ENCODE data around the gene TAF13. TPM values are rescaled to one million over a fixed set of nuclear protein-coding genes. Genes with fewer than 3 reads are reported as not detected.

Gene TAF13
- total and polyA plus RNA-seq, 2 of the 4 experiments (the other 2 are of a cell fraction) = 13.1 to 42.5 TPM

DNA sequence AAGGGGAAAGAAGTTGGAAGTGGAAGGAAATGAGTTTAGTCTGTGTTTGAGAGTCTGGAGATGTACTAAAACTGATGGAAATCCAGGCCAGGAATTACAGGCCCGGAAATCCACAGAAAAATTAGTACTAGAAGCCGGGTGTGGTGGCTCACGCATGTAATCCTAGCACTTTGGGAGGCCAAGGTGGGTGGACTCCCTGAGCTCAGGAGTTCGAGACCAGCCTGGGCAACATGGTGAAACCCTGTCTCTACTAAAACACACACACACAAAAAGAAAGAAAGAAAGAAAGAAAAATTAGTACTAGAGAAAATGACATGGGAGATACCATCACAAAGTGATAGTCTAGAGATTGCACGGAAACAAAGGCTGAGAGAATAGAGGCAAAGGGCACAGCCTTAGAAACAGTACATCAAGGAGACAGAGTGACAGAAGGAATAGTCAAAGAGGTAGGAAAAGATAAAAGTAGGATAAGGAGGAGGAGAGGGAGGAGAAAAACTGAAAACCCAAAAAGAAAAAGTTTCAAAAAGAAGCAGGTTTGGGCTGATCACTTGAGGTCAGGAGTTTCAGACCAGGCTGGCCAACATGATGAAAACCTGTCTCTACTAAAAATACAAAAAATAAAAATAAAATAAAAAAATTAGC is 4.8 kb upstream of the TAF13 start:
- DNase-seq = no peak

More for the DNA sequence above, 4.8 kb upstream of the TAF13 start:
- POLR2A ChIA-PET (ENCODE audit: unreplicated experiment) = no interaction called here
- intact Hi-C loops (cut with micrococcal nuclease) (no loop called here), dilution Hi-C loops (cut with HindIII; ENCODE audit: low sequenced_read_pairs, unreplicated experiment) (no loop called here), in situ Hi-C loops (cut with MboI; ENCODE audit: low sequenced_read_pairs) (no loop called here)
- Histone ChIP-seq H2BK20ac (ENCODE audit: low read depth, low read length) (no peak overlapping the region), H3K9ac (ENCODE audit: low read depth, low read length) (no peak overlapping the region), H3K79me1 (ENCODE audit: low read depth in 1 of 2, low read length in 2 of 2) (peaks cover 2 to 3% of the 10 kb centered on the region in 2 experiments; a peak in 3 of 4 replicates), H3K27me3 (ENCODE audit: control insufficient read depth, insufficient read depth, low read length) (no peaks in the 10 kb centered on the region), H3K56ac (ENCODE audit: extremely low read depth, insufficient read depth, low read length) (no peak overlapping the region), H4K8ac (ENCODE audit: low read depth in 2 of 2, low read length in 2 of 2) (no peak overlapping the region), H2BK5ac (ENCODE audit: low read depth, low read length, poor library complexity, severe bottlenecking) (no peak overlapping the region), H2BK15ac (ENCODE audit: low read depth, low read length) (no peak overlapping the region), H3K14ac (replicated peaks; ENCODE audit: low read depth, low read length) (no peak overlapping the region), H2AK9ac (replicated peaks; ENCODE audit: low read depth, low read length, poor library complexity) (no peak overlapping the region), H2BK120ac (ENCODE audit: low read depth, low read length) (no peak overlapping the region), H3K18ac (ENCODE audit: low read depth, low read length) (no peak overlapping the region), H3K4ac (ENCODE audit: low read depth, low read length) (no peak overlapping the region), H3K9me3 (ENCODE audit: control insufficient read depth, insufficient read depth, low read length) (no peaks in the 10 kb centered on the region), H3K4me1 (ENCODE audit: control insufficient read depth, insufficient read depth, low read length) (no peaks in the 10 kb centered on the region), H4K5ac (ENCODE audit: low read depth, low read length) (no peak overlapping the region), H3K4me3 (ENCODE audit: insufficient read depth, low read depth, low read length) (no peak overlapping the region), H2AFZ (replicated peaks; ENCODE audit: low read length, poor library complexity) (no peak overlapping the region), H3K23ac (ENCODE audit: low read depth, low read length) (no peak overlapping the region), H4K20me1 (ENCODE audit: insufficient read depth, low read length) (no peaks in the 10 kb centered on the region), H3K4me2 (ENCODE audit: low read depth, low read length) (no peak overlapping the region), H3K27ac (ENCODE audit: insufficient read depth, low read length) (no peak overlapping the region), H2AK5ac (ENCODE audit: low read depth, low read length) (no peak overlapping the region), H3K36me3 (ENCODE audit: control insufficient read depth, insufficient read depth, low read length) (no peaks in the 10 kb centered on the region), H4K91ac (ENCODE audit: insufficient read depth, low read depth, low read length) (no peak overlapping the region), H3K9me1 (ENCODE audit: insufficient read depth, low read length) (no peaks in the 10 kb centered on the region)
- no peak for ATAC-seq (ENCODE audit: low read depth)
- 100% methylated on average over 1 of the region's 5 CpGs; no CpG with 5 or more reads in 1 of the 2 experiments for WGBS, 2 experiments (ENCODE audit: extremely low coverage in 2 of 2, insufficient read length in 1 of 2)
- TF ChIP-seq, protein P1, sequence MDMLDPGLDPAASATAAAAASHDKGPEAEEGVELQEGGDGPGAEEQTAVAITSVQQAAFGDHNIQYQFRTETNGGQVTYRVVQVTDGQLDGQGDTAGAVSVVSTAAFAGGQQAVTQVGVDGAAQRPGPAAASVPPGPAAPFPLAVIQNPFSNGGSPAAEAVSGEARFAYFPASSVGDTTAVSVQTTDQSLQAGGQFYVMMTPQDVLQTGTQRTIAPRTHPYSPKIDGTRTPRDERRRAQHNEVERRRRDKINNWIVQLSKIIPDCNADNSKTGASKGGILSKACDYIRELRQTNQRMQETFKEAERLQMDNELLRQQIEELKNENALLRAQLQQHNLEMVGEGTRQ (IDR thresholded peaks at IDR 0.05; ENCODE audit: low read depth, low read length) = no peak
- TF ChIP-seq MAFK (IDR thresholded peaks at IDR 0.05; ENCODE audit: low read depth, low read length) (no peak), POLR2A (IDR thresholded peaks at IDR 0.05; ENCODE audit: low read depth, low read length) (no peak), CEBPB (IDR thresholded peaks at IDR 0.05; ENCODE audit: low read depth, low read length) (no peak), MXI1 (IDR thresholded peaks at IDR 0.05; ENCODE audit: borderline replicate concordance, low read depth, low read length) (no peak), BHLHE40 (IDR thresholded peaks at IDR 0.05; ENCODE audit: low read depth, low read length) (no peak), RAD21 (IDR thresholded peaks at IDR 0.05; ENCODE audit: low read length) (no peak), NFE2L2 (IDR thresholded peaks at IDR 0.05; ENCODE audit: low read depth, low read length) (no peak), RCOR1 (IDR thresholded peaks at IDR 0.05; ENCODE audit: insufficient replicate concordance, low read length) (no peak), CHD1 (IDR thresholded peaks at IDR 0.05; ENCODE audit: low read depth, low read length) (no peak), SMC3 (IDR thresholded peaks at IDR 0.05; ENCODE audit: low read depth, low read length) (no peak), MAZ (IDR thresholded peaks at IDR 0.05; ENCODE audit: borderline replicate concordance, low read depth, low read length) (no peak), RFX5 (IDR thresholded peaks at IDR 0.05; ENCODE audit: low read depth, low read length) (no peak), FOS (IDR thresholded peaks at IDR 0.05; ENCODE audit: low read depth, low read length) (no peak)
- TF ChIP-seq, protein P2, sequence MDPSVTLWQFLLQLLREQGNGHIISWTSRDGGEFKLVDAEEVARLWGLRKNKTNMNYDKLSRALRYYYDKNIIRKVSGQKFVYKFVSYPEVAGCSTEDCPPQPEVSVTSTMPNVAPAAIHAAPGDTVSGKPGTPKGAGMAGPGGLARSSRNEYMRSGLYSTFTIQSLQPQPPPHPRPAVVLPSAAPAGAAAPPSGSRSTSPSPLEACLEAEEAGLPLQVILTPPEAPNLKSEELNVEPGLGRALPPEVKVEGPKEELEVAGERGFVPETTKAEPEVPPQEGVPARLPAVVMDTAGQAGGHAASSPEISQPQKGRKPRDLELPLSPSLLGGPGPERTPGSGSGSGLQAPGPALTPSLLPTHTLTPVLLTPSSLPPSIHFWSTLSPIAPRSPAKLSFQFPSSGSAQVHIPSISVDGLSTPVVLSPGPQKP (IDR thresholded peaks at IDR 0.05; ENCODE audit: borderline replicate concordance, low read depth, low read length) = no peak
- TF ChIP-seq, protein P3, sequence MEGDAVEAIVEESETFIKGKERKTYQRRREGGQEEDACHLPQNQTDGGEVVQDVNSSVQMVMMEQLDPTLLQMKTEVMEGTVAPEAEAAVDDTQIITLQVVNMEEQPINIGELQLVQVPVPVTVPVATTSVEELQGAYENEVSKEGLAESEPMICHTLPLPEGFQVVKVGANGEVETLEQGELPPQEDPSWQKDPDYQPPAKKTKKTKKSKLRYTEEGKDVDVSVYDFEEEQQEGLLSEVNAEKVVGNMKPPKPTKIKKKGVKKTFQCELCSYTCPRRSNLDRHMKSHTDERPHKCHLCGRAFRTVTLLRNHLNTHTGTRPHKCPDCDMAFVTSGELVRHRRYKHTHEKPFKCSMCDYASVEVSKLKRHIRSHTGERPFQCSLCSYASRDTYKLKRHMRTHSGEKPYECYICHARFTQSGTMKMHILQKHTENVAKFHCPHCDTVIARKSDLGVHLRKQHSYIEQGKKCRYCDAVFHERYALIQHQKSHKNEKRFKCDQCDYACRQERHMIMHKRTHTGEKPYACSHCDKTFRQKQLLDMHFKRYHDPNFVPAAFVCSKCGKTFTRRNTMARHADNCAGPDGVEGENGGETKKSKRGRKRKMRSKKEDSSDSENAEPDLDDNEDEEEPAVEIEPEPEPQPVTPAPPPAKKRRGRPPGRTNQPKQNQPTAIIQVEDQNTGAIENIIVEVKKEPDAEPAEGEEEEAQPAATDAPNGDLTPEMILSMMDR (conservative IDR thresholded peaks at IDR 0.05; ENCODE audit: low read depth, low read length) = no peak
- BruUV-seq (replicated peaks) = no TSS peak
- CTCF ChIA-PET = no interaction called here

Measured in IMR-90 (cell line).